ENCODE data around the gene METTL26. TPM values are rescaled to one million over a fixed set of nuclear protein-coding genes. Genes with fewer than 3 reads are reported as not detected.

The METTL26 gene
- total and polyA plus RNA-seq, 9 of the 15 experiments (the other 6 are each of a cell fraction or from before 2014, with no cell fraction given): 7.3 to 262 (median 80.9) TPM

DNA sequence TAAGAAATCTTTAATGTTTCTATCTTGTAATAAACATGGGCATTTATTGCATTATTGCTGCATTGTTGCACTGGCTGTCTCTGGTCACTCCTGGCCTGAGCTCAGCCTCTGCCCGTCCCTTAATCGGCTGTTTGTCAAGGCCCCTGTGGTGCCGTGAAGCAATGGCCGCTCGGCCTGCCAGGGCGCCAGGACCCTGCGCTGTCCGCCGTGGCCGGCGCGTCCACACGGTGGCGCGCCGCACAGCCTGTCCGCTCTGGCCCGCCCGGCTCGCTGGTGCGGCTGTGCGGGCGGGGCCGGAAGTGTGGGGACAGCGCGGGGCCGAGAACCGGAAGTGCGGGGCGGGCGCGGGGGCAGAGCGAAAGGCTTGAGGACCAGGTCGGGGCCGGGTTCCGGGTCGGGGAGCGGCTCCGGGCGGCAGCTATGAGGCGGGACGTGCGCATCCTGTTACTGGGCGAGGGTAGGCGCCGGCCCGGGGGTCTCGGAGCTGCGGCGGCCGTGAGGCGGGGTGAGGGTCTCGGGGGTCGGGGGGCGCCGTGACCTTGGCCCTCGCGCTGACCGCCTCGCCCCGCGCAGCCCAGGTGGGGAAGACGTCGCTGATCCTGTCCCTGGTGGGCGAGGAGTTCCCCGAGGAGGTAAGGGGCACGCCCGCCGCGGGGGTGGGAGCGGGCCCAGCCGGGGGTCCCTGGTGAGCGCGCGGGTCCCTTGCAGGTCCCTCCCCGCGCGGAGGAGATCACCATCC lies 31.8 kb upstream of the METTL26 start, which contains the start of gene RHOT2 (continued):
- TF ChIP-seq, protein P1, sequence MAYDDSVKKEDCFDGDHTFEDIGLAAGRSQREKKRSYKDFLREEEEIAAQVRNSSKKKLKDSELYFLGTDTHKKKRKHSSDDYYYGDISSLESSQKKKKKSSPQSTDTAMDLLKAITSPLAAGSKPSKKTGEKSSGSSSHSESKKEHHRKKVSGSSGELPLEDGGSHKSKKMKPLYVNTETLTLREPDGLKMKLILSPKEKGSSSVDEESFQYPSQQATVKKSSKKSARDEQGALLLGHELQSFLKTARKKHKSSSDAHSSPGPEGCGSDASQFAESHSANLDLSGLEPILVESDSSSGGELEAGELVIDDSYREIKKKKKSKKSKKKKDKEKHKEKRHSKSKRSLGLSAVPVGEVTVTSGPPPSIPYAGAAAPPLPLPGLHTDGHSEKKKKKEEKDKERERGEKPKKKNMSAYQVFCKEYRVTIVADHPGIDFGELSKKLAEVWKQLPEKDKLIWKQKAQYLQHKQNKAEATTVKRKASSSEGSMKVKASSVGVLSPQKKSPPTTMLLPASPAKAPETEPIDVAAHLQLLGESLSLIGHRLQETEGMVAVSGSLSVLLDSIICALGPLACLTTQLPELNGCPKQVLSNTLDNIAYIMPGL (CRISPR knock-in tag; IDR thresholded peaks at IDR 0.05): peak; percentile 82; the same call in 1 of the 2 replicates
- TF ChIP-seq, protein P2, sequence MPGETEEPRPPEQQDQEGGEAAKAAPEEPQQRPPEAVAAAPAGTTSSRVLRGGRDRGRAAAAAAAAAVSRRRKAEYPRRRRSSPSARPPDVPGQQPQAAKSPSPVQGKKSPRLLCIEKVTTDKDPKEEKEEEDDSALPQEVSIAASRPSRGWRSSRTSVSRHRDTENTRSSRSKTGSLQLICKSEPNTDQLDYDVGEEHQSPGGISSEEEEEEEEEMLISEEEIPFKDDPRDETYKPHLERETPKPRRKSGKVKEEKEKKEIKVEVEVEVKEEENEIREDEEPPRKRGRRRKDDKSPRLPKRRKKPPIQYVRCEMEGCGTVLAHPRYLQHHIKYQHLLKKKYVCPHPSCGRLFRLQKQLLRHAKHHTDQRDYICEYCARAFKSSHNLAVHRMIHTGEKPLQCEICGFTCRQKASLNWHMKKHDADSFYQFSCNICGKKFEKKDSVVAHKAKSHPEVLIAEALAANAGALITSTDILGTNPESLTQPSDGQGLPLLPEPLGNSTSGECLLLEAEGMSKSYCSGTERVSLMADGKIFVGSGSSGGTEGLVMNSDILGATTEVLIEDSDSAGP (CRISPR knock-in tag; IDR thresholded peaks at IDR 0.05): no peak
- no peak for TF ChIP-seq ZNF134 (CRISPR knock-in tag; conservative IDR thresholded peaks at IDR 0.05)
- TF ChIP-seq, protein P3, sequence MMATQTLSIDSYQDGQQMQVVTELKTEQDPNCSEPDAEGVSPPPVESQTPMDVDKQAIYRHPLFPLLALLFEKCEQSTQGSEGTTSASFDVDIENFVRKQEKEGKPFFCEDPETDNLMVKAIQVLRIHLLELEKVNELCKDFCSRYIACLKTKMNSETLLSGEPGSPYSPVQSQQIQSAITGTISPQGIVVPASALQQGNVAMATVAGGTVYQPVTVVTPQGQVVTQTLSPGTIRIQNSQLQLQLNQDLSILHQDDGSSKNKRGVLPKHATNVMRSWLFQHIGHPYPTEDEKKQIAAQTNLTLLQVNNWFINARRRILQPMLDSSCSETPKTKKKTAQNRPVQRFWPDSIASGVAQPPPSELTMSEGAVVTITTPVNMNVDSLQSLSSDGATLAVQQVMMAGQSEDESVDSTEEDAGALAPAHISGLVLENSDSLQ (IDR thresholded peaks at IDR 0.05): no peak
- TF ChIP-seq, protein P4, sequence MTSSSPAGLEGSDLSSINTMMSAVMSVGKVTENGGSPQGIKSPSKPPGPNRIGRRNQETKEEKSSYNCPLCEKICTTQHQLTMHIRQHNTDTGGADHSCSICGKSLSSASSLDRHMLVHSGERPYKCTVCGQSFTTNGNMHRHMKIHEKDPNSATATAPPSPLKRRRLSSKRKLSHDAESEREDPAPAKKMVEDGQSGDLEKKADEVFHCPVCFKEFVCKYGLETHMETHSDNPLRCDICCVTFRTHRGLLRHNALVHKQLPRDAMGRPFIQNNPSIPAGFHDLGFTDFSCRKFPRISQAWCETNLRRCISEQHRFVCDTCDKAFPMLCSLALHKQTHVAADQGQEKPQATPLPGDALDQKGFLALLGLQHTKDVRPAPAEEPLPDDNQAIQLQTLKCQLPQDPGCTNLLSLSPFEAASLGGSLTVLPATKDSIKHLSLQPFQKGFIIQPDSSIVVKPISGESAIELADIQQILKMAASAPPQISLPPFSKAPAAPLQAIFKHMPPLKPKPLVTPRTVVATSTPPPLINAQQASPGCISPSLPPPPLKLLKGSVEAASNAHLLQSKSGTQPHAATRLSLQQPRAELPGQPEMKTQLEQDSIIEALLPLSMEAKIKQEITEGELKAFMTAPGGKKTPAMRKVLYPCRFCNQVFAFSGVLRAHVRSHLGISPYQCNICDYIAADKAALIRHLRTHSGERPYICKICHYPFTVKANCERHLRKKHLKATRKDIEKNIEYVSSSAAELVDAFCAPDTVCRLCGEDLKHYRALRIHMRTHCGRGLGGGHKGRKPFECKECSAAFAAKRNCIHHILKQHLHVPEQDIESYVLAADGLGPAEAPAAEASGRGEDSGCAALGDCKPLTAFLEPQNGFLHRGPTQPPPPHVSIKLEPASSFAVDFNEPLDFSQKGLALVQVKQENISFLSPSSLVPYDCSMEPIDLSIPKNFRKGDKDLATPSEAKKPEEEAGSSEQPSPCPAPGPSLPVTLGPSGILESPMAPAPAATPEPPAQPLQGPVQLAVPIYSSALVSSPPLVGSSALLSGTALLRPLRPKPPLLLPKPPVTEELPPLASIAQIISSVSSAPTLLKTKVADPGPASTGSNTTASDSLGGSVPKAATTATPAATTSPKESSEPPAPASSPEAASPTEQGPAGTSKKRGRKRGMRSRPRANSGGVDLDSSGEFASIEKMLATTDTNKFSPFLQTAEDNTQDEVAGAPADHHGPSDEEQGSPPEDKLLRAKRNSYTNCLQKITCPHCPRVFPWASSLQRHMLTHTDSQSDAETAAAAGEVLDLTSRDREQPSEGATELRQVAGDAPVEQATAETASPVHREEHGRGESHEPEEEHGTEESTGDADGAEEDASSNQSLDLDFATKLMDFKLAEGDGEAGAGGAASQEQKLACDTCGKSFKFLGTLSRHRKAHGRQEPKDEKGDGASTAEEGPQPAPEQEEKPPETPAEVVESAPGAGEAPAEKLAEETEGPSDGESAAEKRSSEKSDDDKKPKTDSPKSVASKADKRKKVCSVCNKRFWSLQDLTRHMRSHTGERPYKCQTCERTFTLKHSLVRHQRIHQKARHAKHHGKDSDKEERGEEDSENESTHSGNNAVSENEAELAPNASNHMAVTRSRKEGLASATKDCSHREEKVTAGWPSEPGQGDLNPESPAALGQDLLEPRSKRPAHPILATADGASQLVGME (CRISPR knock-in tag; IDR thresholded peaks at IDR 0.05): no peak
- no peak for TF ChIP-seq CREBBP (IDR thresholded peaks at IDR 0.05; ENCODE audit: low read depth, low read length)
- peak; percentile 97; the same call in 1 of the 2 replicates for TF ChIP-seq KAT7 (CRISPR knock-in tag; IDR thresholded peaks at IDR 0.05; ENCODE audit: borderline replicate concordance)
- TF ChIP-seq MBD2 (IDR thresholded peaks at IDR 0.05; ENCODE audit: borderline replicate concordance, low read depth): peak; percentile 68; the same call in 1 of the 2 replicates
- TF ChIP-seq, protein P5, sequence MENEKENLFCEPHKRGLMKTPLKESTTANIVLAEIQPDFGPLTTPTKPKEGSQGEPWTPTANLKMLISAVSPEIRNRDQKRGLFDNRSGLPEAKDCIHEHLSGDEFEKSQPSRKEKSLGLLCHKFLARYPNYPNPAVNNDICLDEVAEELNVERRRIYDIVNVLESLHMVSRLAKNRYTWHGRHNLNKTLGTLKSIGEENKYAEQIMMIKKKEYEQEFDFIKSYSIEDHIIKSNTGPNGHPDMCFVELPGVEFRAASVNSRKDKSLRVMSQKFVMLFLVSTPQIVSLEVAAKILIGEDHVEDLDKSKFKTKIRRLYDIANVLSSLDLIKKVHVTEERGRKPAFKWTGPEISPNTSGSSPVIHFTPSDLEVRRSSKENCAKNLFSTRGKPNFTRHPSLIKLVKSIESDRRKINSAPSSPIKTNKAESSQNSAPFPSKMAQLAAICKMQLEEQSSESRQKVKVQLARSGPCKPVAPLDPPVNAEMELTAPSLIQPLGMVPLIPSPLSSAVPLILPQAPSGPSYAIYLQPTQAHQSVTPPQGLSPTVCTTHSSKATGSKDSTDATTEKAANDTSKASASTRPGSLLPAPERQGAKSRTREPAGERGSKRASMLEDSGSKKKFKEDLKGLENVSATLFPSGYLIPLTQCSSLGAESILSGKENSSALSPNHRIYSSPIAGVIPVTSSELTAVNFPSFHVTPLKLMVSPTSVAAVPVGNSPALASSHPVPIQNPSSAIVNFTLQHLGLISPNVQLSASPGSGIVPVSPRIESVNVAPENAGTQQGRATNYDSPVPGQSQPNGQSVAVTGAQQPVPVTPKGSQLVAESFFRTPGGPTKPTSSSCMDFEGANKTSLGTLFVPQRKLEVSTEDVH (IDR thresholded peaks at IDR 0.05; ENCODE audit: low read depth, partially characterized antibody): peak; percentile 74
- no peak for TF ChIP-seq HDGF (IDR thresholded peaks at IDR 0.05)
- peak; percentile 96 for TF ChIP-seq CCNT2 (IDR thresholded peaks at IDR 0.05; ENCODE audit: borderline replicate concordance, extremely low read depth, insufficient read length, low read depth, low read length)
- peak; percentile 79 for TF ChIP-seq SOX6 (IDR thresholded peaks at IDR 0.05)
- TF ChIP-seq MECOM (CRISPR knock-in tag; IDR thresholded peaks at IDR 0.05): no peak
- TF ChIP-seq HMG20B (CRISPR knock-in tag; IDR thresholded peaks at IDR 0.05): no peak
